RWPE1 (cell line): ENCODE measurements around the gene CTIF.

Experiments
- CTCF ChIA-PET: fragments of 350-600 bp; sonication (Branson Sonifier 250); formaldehyde crosslinking; extraction: SDS; loops from one replicate; lab custom pipeline; 2021; lab: Yijun Ruan, JAX
- POLR2A ChIA-PET: fragments of 400-600 bp; formaldehyde crosslinking; extraction: SDS; loops from one replicate; lab custom pipeline; 2020; ENCODE audit warnings: antibody characterized with exemption; ENCODE audit not compliant: low non-redundant PET; lab: Yijun Ruan, JAX
- DNase-seq: peaks from one replicate; pipeline ENCODE4 v3.0.0; 2012; ENCODE audit warnings: low spot score
- H3K27ac ChIP-seq: fragments of 450-650 bp; 2 replicates; pipeline ENCODE4 v1.5.1; 2017
- TF ChIP-seq, protein P1 (sequence below): fragments of 450-650 bp; conservative IDR thresholded peaks from 2 replicates; pipeline ENCODE4 v1.5.1; 2017; ENCODE audit warnings: low read depth, mild to moderate bottlenecking

Gene CTIF

DNA sequence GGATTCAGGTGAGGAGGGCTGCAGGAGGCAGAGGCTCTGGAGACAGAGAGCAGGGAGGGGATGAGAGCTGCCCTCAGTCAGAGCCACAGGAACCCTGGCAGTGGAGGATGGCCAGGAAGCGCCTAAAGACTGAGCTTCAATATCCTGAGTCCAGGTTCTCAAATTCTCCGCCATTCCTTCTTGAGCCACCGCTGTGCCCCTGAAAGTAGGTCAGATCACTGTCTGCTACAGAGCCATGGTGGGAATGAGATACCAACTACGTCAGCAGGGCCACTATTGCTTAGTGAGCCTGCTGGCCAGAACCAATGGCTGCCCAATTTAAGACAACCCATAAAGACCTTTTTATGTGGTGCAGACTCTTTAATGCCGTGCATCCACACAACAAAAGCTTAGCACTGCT is 155.5 kb downstream of the CTIF start:
- H3K27ac ChIP-seq = no peak overlapping the region
- no peak for DNase-seq
- TF ChIP-seq, protein P1, sequence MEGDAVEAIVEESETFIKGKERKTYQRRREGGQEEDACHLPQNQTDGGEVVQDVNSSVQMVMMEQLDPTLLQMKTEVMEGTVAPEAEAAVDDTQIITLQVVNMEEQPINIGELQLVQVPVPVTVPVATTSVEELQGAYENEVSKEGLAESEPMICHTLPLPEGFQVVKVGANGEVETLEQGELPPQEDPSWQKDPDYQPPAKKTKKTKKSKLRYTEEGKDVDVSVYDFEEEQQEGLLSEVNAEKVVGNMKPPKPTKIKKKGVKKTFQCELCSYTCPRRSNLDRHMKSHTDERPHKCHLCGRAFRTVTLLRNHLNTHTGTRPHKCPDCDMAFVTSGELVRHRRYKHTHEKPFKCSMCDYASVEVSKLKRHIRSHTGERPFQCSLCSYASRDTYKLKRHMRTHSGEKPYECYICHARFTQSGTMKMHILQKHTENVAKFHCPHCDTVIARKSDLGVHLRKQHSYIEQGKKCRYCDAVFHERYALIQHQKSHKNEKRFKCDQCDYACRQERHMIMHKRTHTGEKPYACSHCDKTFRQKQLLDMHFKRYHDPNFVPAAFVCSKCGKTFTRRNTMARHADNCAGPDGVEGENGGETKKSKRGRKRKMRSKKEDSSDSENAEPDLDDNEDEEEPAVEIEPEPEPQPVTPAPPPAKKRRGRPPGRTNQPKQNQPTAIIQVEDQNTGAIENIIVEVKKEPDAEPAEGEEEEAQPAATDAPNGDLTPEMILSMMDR = no peak
- CTCF ChIA-PET = no interaction called here
- POLR2A ChIA-PET = no interaction called here

DNA sequence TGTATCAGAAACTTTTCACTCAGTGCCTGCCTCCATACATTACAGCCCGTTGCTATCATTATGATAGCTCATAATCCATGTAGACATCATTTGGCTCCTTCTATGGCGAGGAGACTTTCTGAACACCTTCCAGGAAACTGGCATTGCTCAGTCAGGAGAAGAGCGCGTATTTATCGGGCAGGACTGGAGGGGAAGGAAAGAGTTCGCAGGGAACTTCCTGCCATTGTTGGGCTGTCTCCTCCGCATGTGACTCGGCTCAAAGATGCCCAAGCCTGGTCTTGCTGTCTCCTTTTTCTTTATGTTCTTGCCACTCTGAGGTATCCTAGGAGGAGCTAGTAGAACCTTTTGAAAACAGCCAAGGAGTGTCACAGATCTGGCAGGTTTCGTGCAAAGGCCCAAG is 156.8 kb downstream of the CTIF start:
- TF ChIP-seq, protein P1 = no peak
- CTCF ChIA-PET = no interaction called here
- POLR2A ChIA-PET = no interaction called here
- DNase-seq = no peak
- no peak overlapping the region for H3K27ac ChIP-seq

DNA sequence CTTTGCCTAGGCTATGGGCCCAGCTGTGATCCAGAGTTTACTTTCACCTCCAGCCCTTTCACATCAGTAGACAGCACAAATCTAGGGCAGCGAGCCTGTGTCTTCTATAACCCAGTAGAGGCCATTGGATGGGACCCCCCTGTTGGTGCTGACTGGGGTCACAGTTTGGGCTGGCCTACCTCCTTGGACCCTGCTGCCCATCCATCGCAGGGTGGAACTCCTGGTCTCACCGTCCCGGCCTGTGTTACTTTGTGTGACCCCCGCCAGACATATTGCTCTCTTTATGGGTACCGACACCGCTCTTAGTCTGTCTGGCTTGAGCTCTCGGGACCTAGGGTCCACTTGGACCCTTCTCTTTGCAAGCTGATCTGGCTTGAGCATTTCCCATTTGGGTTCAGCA is 157.4 kb downstream of the CTIF start:
- TF ChIP-seq, protein P1 = no peak
- ChIA-PET CTCF (interaction anchor here (0.6 kb wide), 1 partner anchor 346 kb away, joined by 4 read pairs; no protein-coding TSS in a partner anchor), POLR2A (no interaction called here)
- DNase-seq = no peak
- no peak overlapping the region for H3K27ac ChIP-seq

DNA sequence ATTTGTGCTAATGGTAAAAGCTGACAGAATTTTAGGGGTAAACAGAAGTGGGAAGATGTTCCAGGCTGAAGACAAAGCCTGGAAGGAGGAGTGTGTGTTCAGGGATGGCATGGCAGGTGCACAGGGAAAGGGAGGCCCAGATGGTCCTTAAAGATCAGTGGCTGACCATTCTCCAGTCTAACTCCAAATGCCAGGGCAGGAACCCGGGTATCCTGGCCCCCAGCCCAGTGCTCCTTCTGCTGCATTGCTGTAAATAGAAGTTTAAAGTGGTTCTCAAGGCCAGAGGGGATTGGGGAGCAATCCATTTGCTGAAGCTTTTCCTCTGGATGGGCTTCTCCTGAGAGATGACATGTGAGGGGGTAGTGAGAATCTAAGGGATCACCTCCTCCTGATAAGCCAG is 158.6 kb downstream of the CTIF start:
- no peak overlapping the region for H3K27ac ChIP-seq
- ChIA-PET CTCF (no interaction called here), POLR2A (no interaction called here)
- TF ChIP-seq, protein P1 = no peak
- no peak for DNase-seq

DNA sequence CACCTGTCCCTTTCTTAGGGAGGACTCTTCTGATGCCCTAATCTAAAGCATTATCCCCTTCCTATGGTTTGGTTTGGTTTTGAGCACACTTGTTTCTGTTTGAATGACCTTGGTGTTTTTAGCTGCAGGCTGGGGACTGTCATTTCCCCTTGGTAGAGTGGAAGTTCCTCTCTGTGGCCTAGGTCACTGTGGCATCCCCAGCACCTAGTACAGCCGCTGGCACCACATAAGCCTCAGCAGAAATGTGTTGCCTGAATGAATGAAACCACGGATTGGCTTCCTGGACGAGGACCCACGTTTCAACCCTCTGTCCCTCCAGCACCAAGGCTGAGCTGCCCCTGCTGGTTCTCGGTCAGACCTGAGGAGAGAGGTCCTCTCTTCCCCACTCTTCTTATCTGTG is 159.9 kb downstream of the CTIF start:
- DNase-seq = no peak
- ChIA-PET CTCF (no interaction called here), POLR2A (no interaction called here)
- no peak overlapping the region for H3K27ac ChIP-seq
- TF ChIP-seq, protein P1 = no peak

DNA sequence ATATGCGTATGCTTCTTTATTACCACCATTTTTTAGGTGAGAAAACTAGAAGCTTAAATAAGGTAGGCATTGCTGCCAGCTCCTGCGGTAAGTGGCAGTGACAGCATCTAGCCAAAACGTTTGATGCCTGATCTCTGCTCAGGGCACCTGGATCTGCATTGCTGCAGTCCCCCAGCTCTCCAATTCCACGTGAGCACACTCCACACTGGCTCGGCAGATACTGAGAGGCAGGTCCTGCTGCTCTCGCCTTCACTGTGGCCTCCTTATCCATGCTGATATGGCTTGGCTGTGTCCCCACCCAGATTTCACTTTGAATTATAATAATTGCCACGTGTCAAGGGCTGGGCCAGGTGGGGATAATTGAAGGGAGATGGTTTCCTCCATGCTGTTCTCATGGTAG is 160.9 kb downstream of the CTIF start:
- TF ChIP-seq, protein P1 = no peak
- POLR2A ChIA-PET = no interaction called here
- no peak for DNase-seq
- CTCF ChIA-PET = no interaction called here
- no peak overlapping the region for H3K27ac ChIP-seq

DNA sequence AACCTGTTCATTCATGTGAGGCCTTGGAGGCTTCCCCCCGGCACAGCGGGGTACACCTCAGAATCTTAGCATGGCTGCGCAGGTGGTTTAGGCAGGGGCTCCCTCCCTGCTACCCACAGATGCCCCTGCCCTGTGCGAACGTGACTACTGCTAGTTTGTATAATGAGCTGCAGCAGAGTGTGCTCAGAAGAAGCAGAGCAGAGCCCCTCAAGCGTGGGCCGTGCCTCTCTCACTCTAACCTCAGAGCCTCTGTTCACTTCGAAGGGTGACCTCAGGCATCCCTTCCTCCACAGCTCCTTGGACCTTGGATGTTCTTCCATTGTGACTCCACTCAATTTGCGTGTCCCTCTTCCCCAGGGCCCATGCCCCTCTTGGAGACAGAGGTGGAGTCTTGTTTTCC is 161.6 kb downstream of the CTIF start:
- no peak for DNase-seq
- POLR2A ChIA-PET = no interaction called here
- CTCF ChIA-PET = no interaction called here

More for the DNA sequence above, 161.6 kb downstream of the CTIF start:
- TF ChIP-seq, protein P1 = no peak
- H3K27ac ChIP-seq = no peak overlapping the region
